HG02973 (cell line): ENCODE data around the gene SLC5A11.
"Not testable (repeated sequence)": the region's sequence is repeated elsewhere in the genome, so short reads cannot be mapped to it uniquely, and the experiment has no call there.

ENCODE experiments used
- ATAC-seq: cut with Tn5 transposase; IDR thresholded peaks from one replicate; pipeline ENCODE4 v1.9.1; 2021; ENCODE audit warnings: moderate library complexity; ENCODE audit not compliant: unreplicated experiment

Gene SLC5A11

GRCh38 chr16:24856871-24857270 is 11.1 kb downstream of the SLC5A11 start:
- ATAC-seq, result not testable (repeated sequence)

GRCh38 chr16:24858219-24859041 is 12.7 kb downstream of the SLC5A11 start:
- ATAC-seq, result no peak

- ATAC-seq, result no peak
Observed at GRCh38 chr16:24861461-24861860, 15.7 kb downstream of the SLC5A11 start.

GRCh38 chr16:24863582-24864437 is 18.0 kb downstream of the SLC5A11 start:
- no peak for ATAC-seq

GRCh38 chr16:24869033-24869432 is 23.3 kb downstream of the SLC5A11 start:
- ATAC-seq, result no peak

GRCh38 chr16:24871891-24872290 is 26.1 kb downstream of the SLC5A11 start:
- ATAC-seq, result no peak

- ATAC-seq, result no peak
Observed at GRCh38 chr16:24873028-24873427, 27.3 kb downstream of the SLC5A11 start.

GRCh38 chr16:24875466-24875865 is 29.7 kb downstream of the SLC5A11 start:
- ATAC-seq, result no peak

- no peak for ATAC-seq
Observed at GRCh38 chr16:24876231-24876630, 30.5 kb downstream of the SLC5A11 start.

- no peak for ATAC-seq
Observed at GRCh38 chr16:24879684-24880083, 33.9 kb downstream of the SLC5A11 start.

GRCh38 chr16:24883714-24884151 is 38.0 kb downstream of the SLC5A11 start:
- ATAC-seq, result no peak

- no peak for ATAC-seq
Observed at GRCh38 chr16:24887472-24887871, 41.7 kb downstream of the SLC5A11 start.

GRCh38 chr16:24890746-24891145 is 45.0 kb downstream of the SLC5A11 start:
- no peak for ATAC-seq

- peak; percentile 56 for ATAC-seq
Observed at GRCh38 chr16:24896439-24896838, 50.7 kb downstream of the SLC5A11 start.

- not testable (repeated sequence) for ATAC-seq
Observed at GRCh38 chr16:24897522-24897921, 51.8 kb downstream of the SLC5A11 start.

GRCh38 chr16:24900230-24900629 is 54.5 kb downstream of the SLC5A11 start:
- ATAC-seq, result no peak

GRCh38 chr16:24906199-24906808 is 60.5 kb downstream of the SLC5A11 start:
- ATAC-seq, result no peak

- ATAC-seq, result no peak
Observed at GRCh38 chr16:24906901-24907300, 61.1 kb downstream of the SLC5A11 start.

- ATAC-seq, result no peak
Observed at GRCh38 chr16:24908716-24909115, 63.0 kb downstream of the SLC5A11 start.

- no peak for ATAC-seq
Observed at GRCh38 chr16:24909856-24910255, 64.1 kb downstream of the SLC5A11 start.

- no peak for ATAC-seq
Observed at GRCh38 chr16:24915019-24915418, 69.3 kb downstream of the SLC5A11 start.
